ENCODE data around the gene TTLL12.

GRCh38 chr22:43136801-43137200 is 50.1 kb downstream of the TTLL12 start:
- TF ChIP-seq EZH2phosphoT487 (IDR thresholded peaks at IDR 0.05; ENCODE audit: insufficient read depth, low read depth), result no peak
- no peak for TF ChIP-seq EZH2 (IDR thresholded peaks at IDR 0.05; ENCODE audit: insufficient read depth, poor library complexity, severe bottlenecking)
